PC-3 (cell line): ENCODE data around the gene SHISAL2B.

Experiments
- CTCF ChIP-seq: fragments of 300-600 bp; sonication (generic); conservative IDR thresholded peaks from 2 replicates; pipeline ENCODE4 v1.5.1; 2017; ENCODE audit warnings: antibody characterized with exemption, low read depth, mild to moderate bottlenecking, low read length
- EZH2 ChIP-seq: fragments of 300-600 bp; sonication (generic); IDR thresholded peaks from one replicate; pipeline ENCODE4 v1.6.1; 2017; ENCODE audit warnings: antibody characterized with exemption, mild to moderate bottlenecking, low read length; ENCODE audit not compliant: unreplicated experiment
- EZH2phosphoT487 ChIP-seq: fragments of 300-600 bp; sonication (generic); IDR thresholded peaks from 2 replicates; pipeline ENCODE4 v1.6.1; 2018; ENCODE audit warnings: mild to moderate bottlenecking, antibody characterized with exemption, low read length, borderline replicate concordance

GRCh38 chr5:64765804-64766504 is 75.7 kb downstream of the SHISAL2B start:
- TF ChIP-seq CTCF (no peak), EZH2 (no peak), EZH2phosphoT487 (no peak)
